HepG2 (cell line): ENCODE data around the gene CREBRF. TPM values are rescaled to one million over a fixed set of nuclear protein-coding genes. Genes with fewer than 3 reads are reported as not detected.

Source experiments
- AFF4 ChIP-seq: sonication (generic); formaldehyde crosslinking; IDR thresholded peaks from 2 replicates; pipeline ENCODE4 v1.4.0; 2020; ENCODE audit warnings: missing genetic modification reagents
- ASH2L ChIP-seq: fragments of 300-600, 200-600 bp; sonication (generic); IDR thresholded peaks from 2 replicates; pipeline ENCODE4 v1.7.0; 2017; ENCODE audit warnings: low read depth, mild to moderate bottlenecking, moderate library complexity, mixed read lengths, low read length; ENCODE audit not compliant: insufficient read length
- BCL3 ChIP-seq: sonication (generic); formaldehyde crosslinking; IDR thresholded peaks from 2 replicates; pipeline ENCODE4 v1.5.1; 2020; ENCODE audit warnings: mild to moderate bottlenecking, missing genetic modification reagents, moderate library complexity
- CBX1 ChIP-seq: IDR thresholded peaks from one replicate; pipeline ENCODE4 v1.6.1; 2016; ENCODE audit warnings: antibody characterized with exemption, low read depth
- CHD4 ChIP-seq: fragments of 200-600 bp; sonication (generic); IDR thresholded peaks from 2 replicates; pipeline ENCODE4 v1.7.0; 2017; ENCODE audit warnings: mild to moderate bottlenecking, low read length, borderline replicate concordance
- MXI1 ChIP-seq: IDR thresholded peaks from 3 replicates; pipeline ENCODE4 v1.6.1; 2012; ENCODE audit warnings: low read depth, low read length, inconsistent platforms, borderline replicate concordance
- NCOA2 ChIP-seq: sonication (generic); formaldehyde crosslinking; IDR thresholded peaks from 2 replicates; pipeline ENCODE4 v1.8.0; 2022; ENCODE audit warnings: inconsistent platforms
- NR2F1 ChIP-seq, 2 experiments: fragments of 450-650 bp in 1 of 2; formaldehyde crosslinking in 1 of 2; IDR thresholded peaks; 2 replicates each; pipeline versions ENCODE4 v1.5.0 to v1.6.1; 2016 to 2020; ENCODE audit warnings: mild to moderate bottlenecking in 1 of 2, missing compliant biosample characterization in 1 of 2, missing genetic modification reagents in 1 of 2, moderate library complexity in 1 of 2
- ZBTB4 ChIP-seq: sonication (generic); formaldehyde crosslinking; IDR thresholded peaks from 2 replicates; pipeline ENCODE4 v1.4.0; 2020; ENCODE audit warnings: missing genetic modification reagents, mild to moderate bottlenecking, borderline replicate concordance
- ZNF274 ChIP-seq: sonication (generic); formaldehyde crosslinking; IDR thresholded peaks from 2 replicates; pipeline ENCODE4 v1.5.1; 2020; ENCODE audit warnings: mild to moderate bottlenecking, missing genetic modification reagents
- ZNF337 ChIP-seq: sonication (generic); formaldehyde crosslinking; IDR thresholded peaks from 2 replicates; pipeline ENCODE4 v1.5.1; 2020; ENCODE audit warnings: missing genetic modification reagents, low read depth, mild to moderate bottlenecking, borderline replicate concordance
- ZNF496 ChIP-seq: sonication (generic); formaldehyde crosslinking; IDR thresholded peaks from 2 replicates; pipeline ENCODE4 v1.8.1; 2023; ENCODE audit warnings: mild to moderate bottlenecking, moderate library complexity, missing genetic modification reagents; ENCODE audit not compliant: insufficient replicate concordance
- ZNF567 ChIP-seq: sonication (generic); formaldehyde crosslinking; IDR thresholded peaks from 2 replicates; pipeline ENCODE4 v1.8.1; 2023; ENCODE audit warnings: mild to moderate bottlenecking, missing genetic modification reagents, borderline replicate concordance
- ZNF652 ChIP-seq: IDR thresholded peaks from 2 replicates; pipeline ENCODE4 v1.6.1; 2016; ENCODE audit warnings: low read depth, borderline replicate concordance
- ZNF7 ChIP-seq: IDR thresholded peaks from 2 replicates; pipeline ENCODE4 v1.6.1; 2016; ENCODE audit warnings: missing biosample characterization, missing genetic modification reagents
- ZNF770 ChIP-seq: sonication (generic); formaldehyde crosslinking; IDR thresholded peaks from 2 replicates; pipeline ENCODE4 v1.5.0; 2020; ENCODE audit warnings: mild to moderate bottlenecking, missing genetic modification reagents
- ZNF850 ChIP-seq: sonication (generic); formaldehyde crosslinking; conservative IDR thresholded peaks from 2 replicates; pipeline ENCODE4 v1.9.0; 2021; ENCODE audit warnings: mild to moderate bottlenecking, missing genetic modification reagents
- polyA plus RNA-seq, 8 experiments: library from polyadenylated mRNA; depleted of rRNA in 3 of 8; stranded (reverse) in 7 of 8; unstranded in 1 of 8; fragments of >200 nt; fragmentation: Illumina TruSeq in 4 of 8; extraction: Trizol in 4 of 8; gene quantifications; 2 replicates each; pipeline versions ENCODE4 v1.2.1 to v1.2.3, GENCODE V29; 2011 to 2016; ENCODE audit warnings: low read depth in 4 of 8, missing spikeins in 1 of 8, mixed read lengths in 1 of 8; ENCODE audit not compliant: insufficient read depth in 1 of 8
- total RNA-seq, 5 experiments: library from RNA; depleted of rRNA; stranded (reverse); fragments of >200 nt; fragmentation: Illumina TruSeq; extraction: Trizol; gene quantifications; 2 replicates each; pipeline ENCODE4 v1.2.3, GENCODE V29; 2016; ENCODE audit warnings: low read depth in 1 of 5

Gene CREBRF
- total and polyA plus RNA-seq, 2 of the 13 experiments (the other 11 are each of a cell fraction or from before 2014, with no cell fraction given): 4.5 to 10.2 TPM

GRCh38 chr5:173144200-173145176 is 88.3 kb downstream of the CREBRF start, which contains the start of gene BNIP1 (continued):
- TF ChIP-seq AFF4 (CRISPR knock-in tag) (no peak), ZNF337 (CRISPR knock-in tag) (no peak), ASH2L (peak; percentile 96), ZNF274 (CRISPR knock-in tag) (no peak), ZNF7 (CRISPR knock-in tag) (no peak), NR2F1 (CRISPR knock-in tag; IDR thresholded peaks at IDR 0.05) (no peak), CHD4 (no peak), CBX1 (peak; percentile 80), ZBTB4 (0 out of 2 replicates have a peak, but pooled peaks have one; percentile 46), ZNF652 (CRISPR knock-in tag) (no peak; the same call in 1 of the 2 replicates), ZNF567 (CRISPR knock-in tag) (peak; percentile 55), BCL3 (CRISPR knock-in tag) (peak; percentile 90), ZNF496 (no peak), ZNF850 (CRISPR knock-in tag) (no peak), NCOA2 (CRISPR knock-in tag) (peak; percentile 26; the same call in 1 of the 2 replicates), MXI1 (peak; percentile 86; the same call in 1 of the 3 replicates), ZNF770 (peak; percentile 50)
